Ishikawa (cell line): ENCODE results near the gene GPC6.

Source experiments
- CEBPB ChIP-seq: IDR thresholded peaks from 2 replicates; pipeline ENCODE4 v1.6.1; 2012
- CREB1 ChIP-seq: IDR thresholded peaks from 2 replicates; pipeline ENCODE4 v1.6.1; 2012; ENCODE audit warnings: low read depth
- EGR1 ChIP-seq: IDR thresholded peaks from 2 replicates; pipeline ENCODE4 v1.6.1; 2012
- EP300 ChIP-seq: IDR thresholded peaks from 2 replicates; pipeline ENCODE4 v1.6.1; 2012; ENCODE audit warnings: borderline replicate concordance
- FOXM1 ChIP-seq: IDR thresholded peaks from 2 replicates; pipeline ENCODE4 v1.6.1; 2012; ENCODE audit warnings: low read depth, borderline replicate concordance
- NFIC ChIP-seq: IDR thresholded peaks from 2 replicates; pipeline ENCODE4 v1.6.1; 2012
- RAD21 ChIP-seq: IDR thresholded peaks from 2 replicates; pipeline ENCODE4 v1.6.1; 2012; ENCODE audit warnings: low read depth
- TAF1 ChIP-seq: IDR thresholded peaks from 2 replicates; pipeline ENCODE4 v1.6.1; 2012; ENCODE audit warnings: low read depth, mild to moderate bottlenecking
- TCF12 ChIP-seq: IDR thresholded peaks from 2 replicates; pipeline ENCODE4 v1.6.1; 2012; ENCODE audit warnings: low read depth
- TEAD4 ChIP-seq: IDR thresholded peaks from 2 replicates; pipeline ENCODE4 v1.6.1; 2012
- YY1 ChIP-seq: IDR thresholded peaks from 2 replicates; pipeline ENCODE4 v1.6.1; 2012; ENCODE audit warnings: low read depth
- ZBTB7A ChIP-seq: IDR thresholded peaks from 2 replicates; pipeline ENCODE4 v1.6.1; 2012; ENCODE audit warnings: low read depth
- TF ChIP-seq, protein P1 (sequence below): IDR thresholded peaks from 2 replicates; pipeline ENCODE4 v1.6.1; 2012; ENCODE audit warnings: low read depth, mild to moderate bottlenecking
- TF ChIP-seq, protein P2 (sequence below): IDR thresholded peaks from 2 replicates; pipeline ENCODE4 v1.6.1; 2012
- TF ChIP-seq, protein P3 (sequence below): IDR thresholded peaks from 2 replicates; pipeline ENCODE4 v1.6.1; 2012

Gene GPC6

DNA sequence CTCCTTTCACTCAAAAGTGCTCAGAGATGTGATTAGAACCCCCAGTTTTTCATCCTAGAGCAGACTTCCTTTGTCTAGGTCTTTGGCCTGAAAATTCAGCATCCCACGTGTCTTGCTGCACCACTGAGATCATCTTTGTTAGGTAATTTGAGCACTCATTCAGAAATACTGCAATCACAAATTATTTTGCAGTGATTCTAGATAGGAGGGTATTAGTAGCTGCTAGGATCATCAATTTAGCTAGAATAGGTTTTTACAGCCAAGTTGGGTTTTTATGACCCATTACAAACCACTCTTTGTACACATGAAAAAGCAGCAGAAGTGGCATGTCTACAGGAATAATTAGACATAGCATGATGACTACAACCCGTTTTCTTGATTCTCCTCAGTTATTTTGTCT, 219.6 kb downstream of the GPC6 start:
- TF ChIP-seq EGR1, result no peak
- no peak for TF ChIP-seq CREB1
- no peak for TF ChIP-seq RAD21
- no peak for TF ChIP-seq YY1
- no peak for TF ChIP-seq ZBTB7A
- no peak for TF ChIP-seq TEAD4
- TF ChIP-seq, protein P1, sequence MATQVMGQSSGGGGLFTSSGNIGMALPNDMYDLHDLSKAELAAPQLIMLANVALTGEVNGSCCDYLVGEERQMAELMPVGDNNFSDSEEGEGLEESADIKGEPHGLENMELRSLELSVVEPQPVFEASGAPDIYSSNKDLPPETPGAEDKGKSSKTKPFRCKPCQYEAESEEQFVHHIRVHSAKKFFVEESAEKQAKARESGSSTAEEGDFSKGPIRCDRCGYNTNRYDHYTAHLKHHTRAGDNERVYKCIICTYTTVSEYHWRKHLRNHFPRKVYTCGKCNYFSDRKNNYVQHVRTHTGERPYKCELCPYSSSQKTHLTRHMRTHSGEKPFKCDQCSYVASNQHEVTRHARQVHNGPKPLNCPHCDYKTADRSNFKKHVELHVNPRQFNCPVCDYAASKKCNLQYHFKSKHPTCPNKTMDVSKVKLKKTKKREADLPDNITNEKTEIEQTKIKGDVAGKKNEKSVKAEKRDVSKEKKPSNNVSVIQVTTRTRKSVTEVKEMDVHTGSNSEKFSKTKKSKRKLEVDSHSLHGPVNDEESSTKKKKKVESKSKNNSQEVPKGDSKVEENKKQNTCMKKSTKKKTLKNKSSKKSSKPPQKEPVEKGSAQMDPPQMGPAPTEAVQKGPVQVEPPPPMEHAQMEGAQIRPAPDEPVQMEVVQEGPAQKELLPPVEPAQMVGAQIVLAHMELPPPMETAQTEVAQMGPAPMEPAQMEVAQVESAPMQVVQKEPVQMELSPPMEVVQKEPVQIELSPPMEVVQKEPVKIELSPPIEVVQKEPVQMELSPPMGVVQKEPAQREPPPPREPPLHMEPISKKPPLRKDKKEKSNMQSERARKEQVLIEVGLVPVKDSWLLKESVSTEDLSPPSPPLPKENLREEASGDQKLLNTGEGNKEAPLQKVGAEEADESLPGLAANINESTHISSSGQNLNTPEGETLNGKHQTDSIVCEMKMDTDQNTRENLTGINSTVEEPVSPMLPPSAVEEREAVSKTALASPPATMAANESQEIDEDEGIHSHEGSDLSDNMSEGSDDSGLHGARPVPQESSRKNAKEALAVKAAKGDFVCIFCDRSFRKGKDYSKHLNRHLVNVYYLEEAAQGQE, result no peak
- TF ChIP-seq EP300, result no peak
- no peak for TF ChIP-seq NFIC
- TF ChIP-seq FOXM1, result no peak
- no peak for TF ChIP-seq CEBPB

DNA sequence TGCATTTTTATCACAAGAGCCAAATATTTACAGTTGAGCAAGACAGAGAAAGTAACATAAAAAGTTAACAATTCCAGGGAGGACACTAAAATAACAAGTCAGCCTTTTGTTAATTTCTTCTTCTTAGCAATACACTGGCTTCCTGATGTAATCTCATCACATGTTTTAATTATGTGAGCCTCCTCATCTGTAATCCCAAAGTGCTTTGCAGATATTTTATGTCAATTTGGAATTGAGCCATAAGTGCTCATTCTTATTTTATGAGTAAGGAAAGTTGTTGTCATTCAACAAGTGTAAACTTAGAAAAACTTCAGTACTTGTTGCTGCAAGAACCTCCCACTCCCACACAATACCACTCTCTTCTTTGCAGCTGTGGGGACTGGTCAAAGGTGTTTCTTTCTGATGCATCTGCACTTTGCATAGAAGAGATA, 223.6 kb downstream of the GPC6 start:
- TF ChIP-seq TEAD4 (no peak), YY1 (no peak), TCF12 (no peak), EP300 (no peak), CEBPB (no peak), NFIC (no peak), ZBTB7A (no peak), TAF1 (no peak), FOXM1 (no peak), CREB1 (no peak), RAD21 (no peak), EGR1 (no peak)
- TF ChIP-seq, protein P2, sequence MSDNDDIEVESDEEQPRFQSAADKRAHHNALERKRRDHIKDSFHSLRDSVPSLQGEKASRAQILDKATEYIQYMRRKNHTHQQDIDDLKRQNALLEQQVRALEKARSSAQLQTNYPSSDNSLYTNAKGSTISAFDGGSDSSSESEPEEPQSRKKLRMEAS, result no peak
- TF ChIP-seq, protein P1, result no peak
- TF ChIP-seq, protein P3, sequence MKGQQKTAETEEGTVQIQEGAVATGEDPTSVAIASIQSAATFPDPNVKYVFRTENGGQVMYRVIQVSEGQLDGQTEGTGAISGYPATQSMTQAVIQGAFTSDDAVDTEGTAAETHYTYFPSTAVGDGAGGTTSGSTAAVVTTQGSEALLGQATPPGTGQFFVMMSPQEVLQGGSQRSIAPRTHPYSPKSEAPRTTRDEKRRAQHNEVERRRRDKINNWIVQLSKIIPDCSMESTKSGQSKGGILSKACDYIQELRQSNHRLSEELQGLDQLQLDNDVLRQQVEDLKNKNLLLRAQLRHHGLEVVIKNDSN, result no peak

DNA sequence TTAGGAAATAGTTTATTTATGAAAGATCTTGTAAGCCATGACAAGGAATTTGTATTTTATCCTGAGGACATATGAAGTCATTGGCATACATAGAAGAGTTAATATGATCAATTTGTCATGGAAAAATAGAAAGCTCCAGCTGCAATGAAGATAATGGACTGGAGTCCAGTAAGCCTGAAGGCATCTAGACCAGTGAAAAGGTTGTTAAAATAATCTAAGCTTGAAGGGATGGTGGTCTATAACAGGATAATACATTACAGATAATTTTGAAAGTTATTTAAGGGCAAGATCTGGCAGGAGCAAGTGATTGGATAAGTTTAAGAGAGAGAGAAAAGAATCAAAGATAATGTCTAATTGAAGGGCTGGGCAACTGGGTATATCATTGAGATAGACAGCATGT, 224.2 kb downstream of the GPC6 start:
- TF ChIP-seq, protein P3, result no peak
- TF ChIP-seq ZBTB7A, result no peak
- TF ChIP-seq CEBPB, result no peak
- no peak for TF ChIP-seq YY1
- no peak for TF ChIP-seq TEAD4
- TF ChIP-seq, protein P2, result no peak
- no peak for TF ChIP-seq EP300
- no peak for TF ChIP-seq FOXM1
- no peak for TF ChIP-seq RAD21
- no peak for TF ChIP-seq EGR1

DNA sequence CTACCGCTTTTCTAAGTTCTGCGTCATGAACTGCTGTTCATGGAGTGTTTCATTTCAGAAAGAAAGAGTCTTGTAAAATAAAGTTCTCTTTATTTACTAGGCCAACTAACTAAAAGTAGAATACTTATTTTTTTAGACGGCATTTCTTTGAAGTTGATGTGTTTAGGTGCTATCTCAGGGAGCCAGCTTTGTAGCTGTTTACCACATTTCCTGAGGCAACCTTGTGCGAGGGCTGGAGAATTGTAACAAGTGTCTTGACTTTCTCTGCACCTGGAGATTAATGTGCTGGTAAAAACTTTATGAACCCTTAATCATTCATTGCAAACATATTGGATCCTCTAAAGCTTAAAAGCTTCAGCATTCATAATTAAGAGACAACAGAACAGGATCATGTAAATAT, 229.3 kb downstream of the GPC6 start:
- TF ChIP-seq ZBTB7A, result no peak
- no peak for TF ChIP-seq NFIC
- no peak for TF ChIP-seq RAD21
- TF ChIP-seq YY1, result no peak
- TF ChIP-seq EP300, result no peak
- TF ChIP-seq EGR1, result no peak
- no peak for TF ChIP-seq CEBPB
- TF ChIP-seq, protein P1, result no peak
- TF ChIP-seq TEAD4, result no peak

DNA sequence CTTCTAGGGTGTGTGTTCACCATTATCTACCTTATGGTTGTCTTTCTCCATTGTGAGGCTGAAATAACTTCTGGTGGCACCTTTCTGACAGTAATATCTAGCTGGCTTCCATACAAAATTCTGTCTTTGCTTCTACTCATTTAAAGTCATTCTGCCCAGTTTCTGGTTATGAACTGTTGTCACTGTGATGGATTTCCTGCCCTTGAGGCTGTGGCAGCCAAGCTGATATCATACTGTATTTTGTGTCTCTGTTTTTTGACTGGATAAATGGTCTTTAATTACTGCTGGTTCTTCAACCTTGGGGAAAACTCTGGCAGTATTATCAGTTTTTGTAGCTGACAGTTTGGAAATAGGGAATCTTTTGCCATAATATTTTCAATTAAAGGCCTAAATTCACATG, 233.4 kb downstream of the GPC6 start:
- TF ChIP-seq CEBPB (no peak), TCF12 (no peak), RAD21 (no peak), YY1 (no peak), EP300 (no peak), ZBTB7A (no peak), NFIC (no peak), EGR1 (no peak)
- TF ChIP-seq, protein P3, result no peak
